Nephron progenitor cell (in vitro differentiated cells): ENCODE data around the gene SLC11A1.

Source experiments
- DNase-seq: peaks from one replicate; pipeline ENCODE4 v3.0.0; 2021
- H3K27ac Mint-ChIP-seq: 2 replicates; pipeline ENCODE4 v1.8.0; 2021; ENCODE audit warnings: mild to moderate bottlenecking, moderate library complexity, mixed read lengths
- H3K27me3 Mint-ChIP-seq: 2 replicates; pipeline ENCODE4 v1.8.0; 2021; ENCODE audit warnings: mild to moderate bottlenecking, low read depth, mixed read lengths; ENCODE audit not compliant: poor library complexity
- H3K36me3 Mint-ChIP-seq: 2 replicates; pipeline ENCODE4 v1.8.0; 2021; ENCODE audit warnings: low read depth, mixed read lengths
- H3K4me1 Mint-ChIP-seq: 2 replicates; pipeline ENCODE4 v1.8.0; 2021; ENCODE audit warnings: mixed read lengths
- H3K4me3 Mint-ChIP-seq: 2 replicates; pipeline ENCODE4 v1.8.0; 2021; ENCODE audit warnings: mild to moderate bottlenecking, moderate library complexity, mixed read lengths
- H3K9me3 Mint-ChIP-seq: 2 replicates; pipeline ENCODE4 v1.8.0; 2021; ENCODE audit warnings: mild to moderate bottlenecking, moderate library complexity, mixed read lengths
- CTCF ChIP-seq: fragments of 200-600 bp; sonication (generic); IDR thresholded peaks from 2 replicates; pipeline ENCODE4 v1.5.0; 2021; ENCODE audit warnings: antibody characterized with exemption

SLC11A1 gene

GRCh38 chr2:218341381-218341780, 40.7 kb upstream of the SLC11A1 start:
- no peak for DNase-seq
- H3K4me3 Mint-ChIP-seq, result no peak overlapping the region
- TF ChIP-seq CTCF, result no peak
- no peaks in the 10 kb centered on the region for H3K9me3 Mint-ChIP-seq
- no peaks in the 10 kb centered on the region for H3K27me3 Mint-ChIP-seq
- H3K4me1 Mint-ChIP-seq, result peaks cover 14% of the 10 kb centered on the region
- H3K27ac Mint-ChIP-seq, result no peak overlapping the region
- H3K36me3 Mint-ChIP-seq, result peaks cover 10% of the 10 kb centered on the region

- Mint-ChIP-seq H3K36me3 (peaks cover 16% of the 10 kb centered on the region), H3K27ac (peak overlapping the region; percentile 59), H3K9me3 (peaks cover 8% of the 10 kb centered on the region), H3K4me3 (no peak overlapping the region), H3K4me1 (peaks cover 17% of the 10 kb centered on the region), H3K27me3 (no peaks in the 10 kb centered on the region)
- DNase-seq, result no peak
- no peak for TF ChIP-seq CTCF
Observed at GRCh38 chr2:218342837-218343236, 39.2 kb upstream of the SLC11A1 start.

- peak overlapping the region; percentile 38 for H3K27ac Mint-ChIP-seq
Observed at GRCh38 chr2:218343591-218343990, 38.5 kb upstream of the SLC11A1 start.

GRCh38 chr2:218344090-218344754, 37.9 kb upstream of the SLC11A1 start:
- H3K4me1 Mint-ChIP-seq, result peaks cover 17% of the 10 kb centered on the region
- H3K36me3 Mint-ChIP-seq, result peaks cover 15% of the 10 kb centered on the region
- no peak overlapping the region for H3K4me3 Mint-ChIP-seq
- peak overlapping the region; percentile 45 for H3K27ac Mint-ChIP-seq
- H3K27me3 Mint-ChIP-seq, result no peaks in the 10 kb centered on the region
- peaks cover 13% of the 10 kb centered on the region for H3K9me3 Mint-ChIP-seq
- no peak for DNase-seq
- TF ChIP-seq CTCF, result no peak

More at GRCh38 chr2:218343591-218343990, 38.5 kb upstream of the SLC11A1 start:
- H3K4me1 Mint-ChIP-seq, result peaks cover 17% of the 10 kb centered on the region
- no peak for DNase-seq
- TF ChIP-seq CTCF, result no peak
- peaks cover 20% of the 10 kb centered on the region for H3K36me3 Mint-ChIP-seq
- no peaks in the 10 kb centered on the region for H3K27me3 Mint-ChIP-seq
- H3K4me3 Mint-ChIP-seq, result no peak overlapping the region
- H3K9me3 Mint-ChIP-seq, result peaks cover 10% of the 10 kb centered on the region

- H3K36me3 Mint-ChIP-seq, result peaks cover 21% of the 10 kb centered on the region
- peaks cover 17% of the 10 kb centered on the region for H3K4me1 Mint-ChIP-seq
- no peak for TF ChIP-seq CTCF
- no peak overlapping the region for H3K4me3 Mint-ChIP-seq
- DNase-seq, result no peak
- peaks cover 20% of the 10 kb centered on the region for H3K9me3 Mint-ChIP-seq
- no peaks in the 10 kb centered on the region for H3K27me3 Mint-ChIP-seq
- no peak overlapping the region for H3K27ac Mint-ChIP-seq
Observed at GRCh38 chr2:218344755-218345417, 37.2 kb upstream of the SLC11A1 start.
